Heart left ventricle (tissue), 16 donors: ENCODE measurements around the gene HID1. TPM values are rescaled to one million over a fixed set of nuclear protein-coding genes. Genes with fewer than 3 reads are reported as not detected.

ENCODE experiments used
- ATAC-seq, 4 donors: fragments of 200-7000 bp; cut with Tn5 transposase; one replicate each; pipeline ENCODE4 v1.9.1; 2020 to 2022; ENCODE audit warnings: moderate library complexity in 4 of 4, mild to moderate bottlenecking in 3 of 4, moderate number of reproducible peaks in 1 of 4
- DNase-seq, 5 donors: peaks; one replicate each; pipeline ENCODE4 v3.0.0-alpha.2; 2020
- H3K27ac ChIP-seq, 12 donors: fragments of 200-600 bp; sonication (generic) in 4 of 12; one replicate each; pipeline versions ENCODE4 v1.5.0 to v1.8.0; 2016 to 2022; ENCODE audit warnings: mild to moderate bottlenecking in 2 of 12
- H3K27me3 ChIP-seq, 9 donors: fragments of 200-600 bp; sonication (generic) in 2 of 9; one replicate each; pipeline versions ENCODE4 v1.5.1 to v1.8.0; 2016 to 2022; ENCODE audit warnings: mild to moderate bottlenecking in 3 of 9
- H3K36me3 ChIP-seq, 9 donors: fragments of 200-600 bp; sonication (generic) in 2 of 9; one replicate each; pipeline versions ENCODE4 v1.5.0 to v1.8.0; 2018 to 2022; ENCODE audit warnings: mild to moderate bottlenecking in 2 of 9
- H3K4me1 ChIP-seq, 12 donors: fragments of 200-600 bp; sonication (generic) in 4 of 12; one replicate each; pipeline versions ENCODE4 v1.5.0 to v1.8.0; 2016 to 2022; ENCODE audit warnings: mild to moderate bottlenecking in 3 of 12
- H3K4me3 ChIP-seq, 12 donors: fragments of 200-600 bp; sonication (generic) in 4 of 12; one replicate each; pipeline versions ENCODE4 v1.5.0 to v1.8.0; 2017 to 2022; ENCODE audit warnings: mild to moderate bottlenecking in 9 of 12, moderate library complexity in 4 of 12
- H3K9me3 ChIP-seq, 12 donors: fragments of 200-600 bp; sonication (generic) in 4 of 12; one replicate each; pipeline versions ENCODE4 v1.5.0 to v1.8.0; 2016 to 2022; ENCODE audit warnings: mild to moderate bottlenecking in 1 of 12
- CTCF ChIP-seq, 12 donors: fragments of 200-600 bp; sonication (generic) in 4 of 12; IDR thresholded peaks; one replicate each; pipeline versions ENCODE4 v1.5.0 to v1.8.0; 2018 to 2022; ENCODE audit warnings: antibody characterized with exemption in 12 of 12, mild to moderate bottlenecking in 5 of 12
- POLR2A ChIP-seq, 2 donors: fragments of 450-650 bp; IDR thresholded peaks; one replicate each; pipeline ENCODE4 v1.6.1; 2017; ENCODE audit warnings: antibody characterized with exemption in 2 of 2, mild to moderate bottlenecking in 2 of 2, moderate library complexity in 2 of 2
- WGBS, 4 donors: extraction: QIAGEN DNeasy Blood & Tissue Kit in 2 of 4; methylation state at CpG; one replicate each; pipeline versions ENCODE4 v1.1.5 to v1.1.7; 2013 to 2018; 5-methylcytosine and 5-hydroxymethylcytosine counted together
- intact Hi-C, 10 donors: fragments of 100-400 bp; cut with DNase I; formaldehyde crosslinking; loops; one replicate each; pipeline versions ENCODE4 v1.11.1 to v1.14.2; 2022
- polyA plus RNA-seq, 2 donors: library from polyadenylated mRNA; stranded (reverse); fragments of 200-250 nt; gene quantifications; one replicate each; pipeline ENCODE4 v1.2.3, GENCODE V29; 2013
- total RNA-seq, 9 donors: library from RNA; depleted of rRNA in 2 of 9; stranded (reverse); fragments of >200 nt in 2 of 9; fragmentation: NEBNext Ultra II Directional in 3 of 9; extraction: Animal tissue kit (Norgen Biotek cat#: 25700) in 3 of 9; gene quantifications; one replicate each; pipeline versions ENCODE4 v1.1.0 to v1.2.4, GENCODE V29; 2016 to 2023
- donor health status: ischemic (EF 13 %, LVEDD 7.1; RV severe dilation, severe dysfunction).
- donor health status: healthy with polysubstance abuse.
- donor health status: DM: no; HTN: yes; CAD: no.
- donor health status: DM: no; HTN: no; CAD: no.
- donor health status: ischemic (EF 25% LVEDD 6.9; RV normal size, moderate dysfunction).
- donor health status: ischemic (EF 25% LVEDD 5.7; RV mildly dilated, moderate dysfunction).
- donor health status: healthy.
- donor health status: DM: yes; HTN: yes; CAD: no.
- donor health status: ischemic (EF 35%, LVEDD 5.7; RV mildly dilated, moderate dysfunction).
- donor health status: nonischemic (EF 11% LVEDD 7.7; RV severe dilation, severe dysfunction).
- donor health status: DM: yes; HTN: yes; CAD: no.
- donor health status: PGD.
- donor health status: ischemic (EF 29% LVEDD 5.4; RV normal size, mild dysfunction).
- donor health status: nonischemic (EF 23%, LVEDD 6.1; RV moderate dilation, normal function).

HID1 gene
- total and polyA plus RNA-seq, 11 donors: 5.7 to 15.7 (median 9.8) TPM

DNA sequence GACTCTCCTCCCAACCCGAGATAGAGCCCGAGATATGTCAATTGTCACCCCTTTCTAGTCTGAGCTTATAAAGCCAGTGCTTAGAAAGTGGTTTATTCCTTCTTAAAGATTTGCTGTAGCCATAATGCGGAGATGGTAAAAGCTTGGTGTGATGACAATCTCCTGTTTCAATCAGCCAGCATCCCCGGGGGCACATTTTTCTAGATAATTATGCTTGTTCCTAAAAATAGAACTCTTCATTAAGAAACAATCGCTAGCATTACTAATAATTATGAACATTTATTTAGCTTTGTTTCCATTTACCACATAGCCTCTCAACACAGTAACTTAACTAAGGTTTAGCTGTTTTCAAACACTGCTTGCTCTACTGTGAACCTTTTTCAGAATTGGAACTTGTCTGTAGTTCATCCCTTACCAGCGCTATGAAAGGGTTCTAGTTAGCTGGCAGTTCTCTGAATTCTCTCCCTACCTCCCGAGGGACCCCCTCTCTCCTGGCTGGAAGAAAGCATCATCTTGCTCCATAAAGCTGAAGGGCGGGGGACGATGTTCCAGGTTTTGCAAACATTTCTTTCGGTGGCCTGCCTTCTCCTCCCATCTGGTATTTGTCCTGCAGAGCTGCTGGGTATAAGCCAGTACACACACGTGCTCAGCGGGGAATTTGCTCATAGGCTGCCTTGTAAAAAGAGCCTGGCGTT is 39.0 kb upstream of the HID1 start:
- intact Hi-C loops: loop anchor here in 9 of 10 donors (1.0 to 5.0 kb wide), 10 partner anchors 19 to 50 kb away; partner anchors contain the start of gene CDR2L (in 1 of the 9)
- ATAC-seq (peak; percentile 61 to 85 (median 82)), DNase-seq (peak in 4 of 5 donors; percentile 63 to 76 (median 67))
- peak overlapping the region; percentile 52 to 96 (median 90) for H3K27ac ChIP-seq
- H3K4me1 ChIP-seq: peaks cover 0 to 34% (median 22%) of the 10 kb centered on the region in 12 donors
- peaks cover 0 to 10% (median 3%) of the 10 kb centered on the region in 9 donors for H3K36me3 ChIP-seq
- peak overlapping the region in 11 of 12 donors; percentile 68 to 96 (median 91) for H3K4me3 ChIP-seq
- TF ChIP-seq POLR2A (IDR thresholded peaks at IDR 0.05): no peak
- TF ChIP-seq CTCF (IDR thresholded peaks at IDR 0.05): no peak
- 26 to 38% (median 33%) methylated on average over 13 of the region's 13 CpGs for WGBS, 4 donors
- no peaks in the 10 kb centered on the region for H3K27me3 ChIP-seq
- no peaks in the 10 kb centered on the region for H3K9me3 ChIP-seq

DNA sequence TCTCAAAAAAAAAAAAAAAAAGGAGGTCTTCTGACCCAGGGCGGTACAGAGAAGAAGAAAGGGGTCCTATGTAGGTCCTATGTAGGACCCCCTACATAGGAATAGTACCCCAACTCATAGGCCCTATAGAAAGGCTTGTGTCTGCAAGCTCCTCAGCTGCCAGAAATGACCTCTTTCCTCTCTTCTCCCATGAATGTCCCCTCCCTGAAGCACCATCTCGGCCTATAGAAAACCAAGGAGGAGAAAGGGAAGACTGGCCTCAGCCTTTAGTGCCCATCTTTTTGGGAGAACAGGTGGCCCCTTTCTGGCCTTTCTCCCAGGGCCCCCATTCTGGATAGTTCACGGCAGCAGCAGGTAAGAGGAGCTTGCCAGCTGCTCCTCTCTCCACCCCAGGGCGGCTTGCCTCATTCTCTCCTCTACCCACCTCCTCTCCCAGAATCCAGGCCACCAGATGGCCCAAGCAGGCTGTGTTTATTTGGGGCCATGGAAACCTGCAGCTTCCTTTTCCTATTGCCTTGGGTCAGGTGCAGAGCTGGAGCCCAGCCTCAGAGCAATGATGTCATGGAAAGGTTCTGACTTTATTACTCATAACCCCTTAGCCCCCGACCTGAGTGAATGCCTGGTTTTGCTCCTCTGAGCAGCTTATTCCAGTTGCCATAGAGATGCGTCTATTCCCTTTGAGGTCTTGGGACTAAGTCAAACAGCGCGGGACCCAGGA is 38.3 kb upstream of the HID1 start:
- Histone ChIP-seq H3K9me3 (no peaks in the 10 kb centered on the region), H3K4me3 (peak overlapping the region in 7 of 12 donors; percentile 78 to 94 (median 87)), H3K4me1 (peaks cover 0 to 34% (median 22%) of the 10 kb centered on the region in 12 donors), H3K27ac (peak overlapping the region; percentile 52 to 96 (median 90)), H3K27me3 (no peaks in the 10 kb centered on the region), H3K36me3 (peaks cover 0 to 7% (median 0%) of the 10 kb centered on the region in 9 donors)
- DNase-seq (peak in 4 of 5 donors; percentile 64 to 85 (median 70)), ATAC-seq (peak; percentile 66 to 84 (median 76))
- TF ChIP-seq CTCF (IDR thresholded peaks at IDR 0.05) (peak in 1 of 12 donors; percentile 8), POLR2A (IDR thresholded peaks at IDR 0.05) (no peak)
- intact Hi-C loops: loop anchor here in 6 of 10 donors (2.0 to 5.0 kb wide), 3 partner anchors 18 to 49 kb away; no protein-coding TSS in a partner anchor
- 53 to 63% (median 56%) methylated on average over 8 of the region's 8 CpGs for WGBS, 4 donors

DNA sequence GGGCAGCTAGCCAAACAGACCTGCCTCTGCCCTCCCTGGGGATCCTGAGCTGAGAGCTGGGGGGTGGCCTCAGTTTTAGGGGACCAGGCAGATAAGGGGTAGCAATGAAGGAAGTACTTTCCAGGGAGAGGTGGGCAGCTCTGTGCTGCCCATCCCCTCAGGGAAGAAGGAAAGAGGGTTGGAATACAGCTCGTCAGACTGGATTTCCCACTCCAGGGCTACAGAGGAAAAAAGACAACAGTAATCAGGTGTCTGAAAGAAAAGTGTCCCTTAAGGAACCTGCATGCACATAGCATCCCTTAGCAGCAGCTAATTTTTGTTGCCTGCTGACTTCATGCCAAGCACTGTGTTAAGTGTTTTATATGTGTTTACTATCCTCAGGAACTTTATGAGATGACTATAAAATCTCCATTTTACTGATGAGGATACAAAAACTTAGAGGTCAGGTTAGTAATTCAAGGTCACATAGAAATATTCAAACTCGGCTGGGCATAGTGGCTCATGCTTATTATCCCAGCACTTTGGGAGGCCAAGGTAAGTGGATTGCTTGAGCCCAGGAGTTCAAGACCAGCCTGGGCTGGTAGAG is 36.7 kb upstream of the HID1 start:
- intact Hi-C loops: loop anchor here in 1 of 10 donors (5.0 kb wide), 1 partner anchor 42 kb away; no protein-coding TSS in a partner anchor
- H3K36me3 ChIP-seq: peaks cover 0 to 23% (median 7%) of the 10 kb centered on the region in 9 donors
- DNase-seq: no peak
- ATAC-seq: no peak
- no peaks in the 10 kb centered on the region for H3K9me3 ChIP-seq
- WGBS, 4 donors: 71 to 84% (median 82%) methylated on average over 2 of the region's 2 CpGs
- peaks cover 0 to 31% (median 22%) of the 10 kb centered on the region in 12 donors for H3K4me1 ChIP-seq
- H3K27ac ChIP-seq: no peak overlapping the region
- no peak overlapping the region for H3K4me3 ChIP-seq
- TF ChIP-seq POLR2A (IDR thresholded peaks at IDR 0.05): no peak
- no peak for TF ChIP-seq CTCF (IDR thresholded peaks at IDR 0.05)
- no peaks in the 10 kb centered on the region for H3K27me3 ChIP-seq
